ENCODE measurements around the gene DPY30.
"Not testable (repeated sequence)": the region's sequence is repeated elsewhere in the genome, so short reads cannot be mapped to it uniquely, and the experiment has no call there.

The DPY30 gene

DNA sequence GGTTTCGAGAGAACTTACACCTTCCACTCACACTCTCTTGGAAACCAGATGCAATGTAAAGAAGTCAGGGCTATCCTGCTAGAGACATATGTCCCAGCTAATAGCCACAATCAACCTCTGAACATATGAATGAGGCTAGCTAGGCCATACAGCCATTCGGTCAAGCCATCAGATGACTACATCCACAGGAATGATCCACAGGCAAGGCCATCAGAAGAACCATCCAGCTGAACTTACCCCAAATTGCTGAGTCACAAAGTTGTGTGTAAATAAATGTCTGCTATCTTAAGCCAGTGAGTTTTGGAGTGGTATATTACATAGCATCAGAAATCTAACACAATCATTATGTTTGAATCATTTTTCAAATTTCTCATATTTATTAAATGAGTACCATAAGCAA, 18.5 kb upstream of the DPY30 start:
- no peak overlapping the region for H3K27ac ChIP-seq (ENCODE audit: low read depth, low read length, poor library complexity, severe bottlenecking)
- no peak overlapping the region for H3K4me2 ChIP-seq (ENCODE audit: low read length)
- H3K79me2 ChIP-seq (ENCODE audit: insufficient read depth, low read length): no peaks in the 10 kb centered on the region
- H3K4me1 ChIP-seq (ENCODE audit: insufficient read depth, low read length, severe bottlenecking): peaks cover 9% of the 10 kb centered on the region
- H3K36me3 ChIP-seq (ENCODE audit: insufficient read depth, low read length): no peaks in the 10 kb centered on the region
- no peaks in the 10 kb centered on the region for H3K9me3 ChIP-seq (ENCODE audit: low read length)
- H3K9ac ChIP-seq (ENCODE audit: low read length): no peak overlapping the region
- TF ChIP-seq EZH2 (IDR thresholded peaks at IDR 0.05; ENCODE audit: borderline replicate concordance, low read length): no peak
- TF ChIP-seq, protein P1, sequence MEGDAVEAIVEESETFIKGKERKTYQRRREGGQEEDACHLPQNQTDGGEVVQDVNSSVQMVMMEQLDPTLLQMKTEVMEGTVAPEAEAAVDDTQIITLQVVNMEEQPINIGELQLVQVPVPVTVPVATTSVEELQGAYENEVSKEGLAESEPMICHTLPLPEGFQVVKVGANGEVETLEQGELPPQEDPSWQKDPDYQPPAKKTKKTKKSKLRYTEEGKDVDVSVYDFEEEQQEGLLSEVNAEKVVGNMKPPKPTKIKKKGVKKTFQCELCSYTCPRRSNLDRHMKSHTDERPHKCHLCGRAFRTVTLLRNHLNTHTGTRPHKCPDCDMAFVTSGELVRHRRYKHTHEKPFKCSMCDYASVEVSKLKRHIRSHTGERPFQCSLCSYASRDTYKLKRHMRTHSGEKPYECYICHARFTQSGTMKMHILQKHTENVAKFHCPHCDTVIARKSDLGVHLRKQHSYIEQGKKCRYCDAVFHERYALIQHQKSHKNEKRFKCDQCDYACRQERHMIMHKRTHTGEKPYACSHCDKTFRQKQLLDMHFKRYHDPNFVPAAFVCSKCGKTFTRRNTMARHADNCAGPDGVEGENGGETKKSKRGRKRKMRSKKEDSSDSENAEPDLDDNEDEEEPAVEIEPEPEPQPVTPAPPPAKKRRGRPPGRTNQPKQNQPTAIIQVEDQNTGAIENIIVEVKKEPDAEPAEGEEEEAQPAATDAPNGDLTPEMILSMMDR (IDR thresholded peaks at IDR 0.05; ENCODE audit: low read length): no peak
- no peak overlapping the region for H3K4me3 ChIP-seq (ENCODE audit: low read depth, low read length, poor library complexity, severe bottlenecking)
- H3K9me2 ChIP-seq (ENCODE audit: low read depth, low read length): no peaks in the 10 kb centered on the region
- H3K27me3 ChIP-seq (ENCODE audit: insufficient read depth, low read length): no peaks in the 10 kb centered on the region
- H4K20me1 ChIP-seq (ENCODE audit: insufficient read depth, low read length): no peaks in the 10 kb centered on the region
- no peaks in the 10 kb centered on the region for H3F3A ChIP-seq (ENCODE audit: insufficient read depth, low read length)
- no peak overlapping the region for H2AFZ ChIP-seq (ENCODE audit: low read length)

DNA sequence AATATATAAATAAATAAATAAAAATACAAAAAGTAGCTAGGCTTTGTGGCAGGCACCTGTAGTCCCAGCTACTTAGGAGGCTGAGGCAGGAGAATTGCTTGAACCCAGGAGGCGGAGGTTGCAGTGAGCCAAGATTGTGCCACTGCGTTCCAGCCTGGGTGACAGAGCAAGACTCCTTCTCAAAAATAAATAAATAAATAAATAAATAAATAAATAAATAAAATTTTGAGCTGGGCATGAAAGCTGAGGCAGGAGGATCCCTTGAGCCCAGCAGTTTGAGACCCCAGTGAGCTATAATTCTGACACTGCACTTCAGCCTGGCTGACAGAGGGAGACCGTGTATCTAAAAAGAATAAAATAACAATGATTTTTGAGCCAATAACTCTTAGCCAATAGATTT, 15.0 kb upstream of the DPY30 start:
- not testable (repeated sequence) for H3K9me3 ChIP-seq (ENCODE audit: low read length); H3K79me2 ChIP-seq (ENCODE audit: insufficient read depth, low read length); H3K4me1 ChIP-seq (ENCODE audit: insufficient read depth, low read length, severe bottlenecking); H3K4me2 ChIP-seq (ENCODE audit: low read length); H4K20me1 ChIP-seq (ENCODE audit: insufficient read depth, low read length); H3K27ac ChIP-seq (ENCODE audit: low read depth, low read length, poor library complexity, severe bottlenecking); H2AFZ ChIP-seq (ENCODE audit: low read length); H3F3A ChIP-seq (ENCODE audit: insufficient read depth, low read length); H3K9me2 ChIP-seq (ENCODE audit: low read depth, low read length); H3K9ac ChIP-seq (ENCODE audit: low read length); H3K27me3 ChIP-seq (ENCODE audit: insufficient read depth, low read length); H3K4me3 ChIP-seq (ENCODE audit: low read depth, low read length, poor library complexity, severe bottlenecking); H3K36me3 ChIP-seq (ENCODE audit: insufficient read depth, low read length)

DNA sequence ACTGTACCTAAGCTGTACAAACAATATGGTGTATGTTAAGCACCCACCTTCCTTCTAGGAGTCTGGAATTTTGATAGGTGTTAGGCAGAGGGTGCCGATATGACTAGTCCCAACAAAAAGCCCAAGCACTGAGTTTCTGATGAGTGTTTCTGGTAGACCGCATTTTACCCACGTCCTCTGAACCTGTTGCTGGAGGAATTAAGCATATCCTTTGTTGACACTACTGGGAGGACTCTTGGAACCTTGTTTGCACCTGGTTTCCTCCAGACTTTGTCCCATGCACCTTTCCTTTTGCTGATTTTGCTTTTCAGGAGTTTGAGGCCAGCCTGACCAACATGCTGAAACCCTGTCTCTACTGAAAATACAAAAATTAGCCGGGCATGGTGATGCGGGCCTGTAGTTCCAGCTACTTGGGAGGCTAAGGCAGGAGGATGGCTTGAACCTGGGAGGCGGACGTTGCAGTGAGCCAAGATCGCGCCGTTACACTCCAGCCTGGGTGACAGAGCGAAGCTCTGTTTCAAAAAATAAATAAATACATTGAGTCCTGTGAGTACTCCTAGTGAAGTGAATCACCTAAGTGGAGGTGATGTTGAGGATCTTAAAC, 12.3 kb upstream of the DPY30 start:
- Histone ChIP-seq H3K4me3 (ENCODE audit: low read depth, low read length, poor library complexity, severe bottlenecking) (no peak overlapping the region), H3K9me2 (ENCODE audit: low read depth, low read length) (no peaks in the 10 kb centered on the region), H4K20me1 (ENCODE audit: insufficient read depth, low read length) (no peaks in the 10 kb centered on the region), H3K36me3 (ENCODE audit: insufficient read depth, low read length) (no peaks in the 10 kb centered on the region), H3K79me2 (ENCODE audit: insufficient read depth, low read length) (no peaks in the 10 kb centered on the region), H3K4me1 (ENCODE audit: insufficient read depth, low read length, severe bottlenecking) (no peaks in the 10 kb centered on the region), H3K9ac (ENCODE audit: low read length) (no peak overlapping the region), H3K9me3 (ENCODE audit: low read length) (no peaks in the 10 kb centered on the region), H3K27me3 (ENCODE audit: insufficient read depth, low read length) (no peaks in the 10 kb centered on the region), H3K4me2 (ENCODE audit: low read length) (no peak overlapping the region), H3K27ac (ENCODE audit: low read depth, low read length, poor library complexity, severe bottlenecking) (no peak overlapping the region), H2AFZ (ENCODE audit: low read length) (no peak overlapping the region), H3F3A (ENCODE audit: insufficient read depth, low read length) (no peaks in the 10 kb centered on the region)
- TF ChIP-seq, protein P1 (IDR thresholded peaks at IDR 0.05; ENCODE audit: low read length): no peak

DNA sequence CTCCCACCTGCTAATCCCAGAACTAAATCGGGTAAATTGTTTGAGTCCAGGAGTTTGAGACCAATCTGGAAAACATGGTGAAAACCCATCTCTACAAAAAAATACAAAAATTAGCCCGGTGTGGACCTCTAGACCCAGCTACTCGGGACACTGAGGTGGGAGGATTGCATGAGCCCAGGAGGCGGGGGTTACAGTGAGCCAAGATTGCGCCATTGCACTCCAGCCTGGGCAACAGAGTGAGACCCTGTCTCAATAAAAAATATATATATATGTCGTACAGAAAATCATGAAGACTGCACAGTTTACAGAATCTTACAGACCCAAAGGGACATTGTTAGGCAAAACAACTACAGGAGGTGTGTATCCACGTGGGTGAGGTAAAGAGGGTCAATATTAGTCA, 4.0 kb upstream of the DPY30 start:
- H3K9me2 ChIP-seq (ENCODE audit: low read depth, low read length): no peaks in the 10 kb centered on the region
- H3K9ac ChIP-seq (ENCODE audit: low read length): no peak overlapping the region
- H3K27ac ChIP-seq (ENCODE audit: low read depth, low read length, poor library complexity, severe bottlenecking): no peak overlapping the region
- H3K4me3 ChIP-seq (ENCODE audit: low read depth, low read length, poor library complexity, severe bottlenecking): no peak overlapping the region
- H3K4me2 ChIP-seq (ENCODE audit: low read length): no peak overlapping the region
- H2AFZ ChIP-seq (ENCODE audit: low read length): no peak overlapping the region
- H3K4me1 ChIP-seq (ENCODE audit: insufficient read depth, low read length, severe bottlenecking): peaks cover 17% of the 10 kb centered on the region
- no peaks in the 10 kb centered on the region; the same call in none of the 2 replicates for H3F3A ChIP-seq (ENCODE audit: insufficient read depth, low read length)
- peaks cover 7% of the 10 kb centered on the region for H3K79me2 ChIP-seq (ENCODE audit: insufficient read depth, low read length)
- H3K9me3 ChIP-seq (ENCODE audit: low read length): no peaks in the 10 kb centered on the region
- no peak for TF ChIP-seq EZH2 (IDR thresholded peaks at IDR 0.05; ENCODE audit: borderline replicate concordance, low read length)
- TF ChIP-seq, protein P1 (IDR thresholded peaks at IDR 0.05; ENCODE audit: low read length): no peak
- no peaks in the 10 kb centered on the region for H3K27me3 ChIP-seq (ENCODE audit: insufficient read depth, low read length)
- no peaks in the 10 kb centered on the region for H4K20me1 ChIP-seq (ENCODE audit: insufficient read depth, low read length)
- H3K36me3 ChIP-seq (ENCODE audit: insufficient read depth, low read length): no peaks in the 10 kb centered on the region

DNA sequence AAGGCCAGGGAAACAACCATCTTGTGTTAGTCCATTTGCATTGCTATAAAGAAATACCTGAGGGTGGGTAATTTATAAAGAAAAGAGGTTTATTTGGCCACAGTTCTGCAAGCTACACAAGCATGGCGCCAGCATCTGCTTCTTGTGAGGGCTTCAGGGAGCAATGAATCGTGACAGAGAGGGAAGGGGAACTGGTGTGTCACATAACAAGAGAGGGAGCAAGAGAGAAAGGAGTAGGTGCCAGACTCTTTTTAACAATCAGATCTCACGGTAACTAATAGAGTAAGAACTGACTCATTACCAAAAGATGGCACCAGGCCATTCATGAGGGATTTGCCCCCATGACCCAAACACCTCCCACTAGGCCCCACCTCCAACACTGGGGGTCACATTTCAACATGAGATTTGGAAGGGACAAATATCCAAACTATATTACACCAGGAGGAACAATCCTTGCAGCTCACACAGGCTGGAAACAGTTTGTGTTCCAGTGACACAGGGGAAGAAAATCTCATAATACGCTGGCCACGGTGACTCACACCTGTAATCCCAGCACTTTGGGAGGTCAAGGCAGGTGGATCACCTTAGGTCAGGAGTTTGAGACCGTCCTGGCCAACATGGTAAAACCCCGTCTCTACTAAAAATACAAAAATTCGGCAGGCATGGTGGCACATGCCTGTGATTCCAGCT, 5.3 kb downstream of the DPY30 start:
- not testable (repeated sequence) for H3K4me3 ChIP-seq (ENCODE audit: low read depth, low read length, poor library complexity, severe bottlenecking); H3K4me2 ChIP-seq (ENCODE audit: low read length); H3K9me3 ChIP-seq (ENCODE audit: low read length); H4K20me1 ChIP-seq (ENCODE audit: insufficient read depth, low read length); H3K9me2 ChIP-seq (ENCODE audit: low read depth, low read length); H3K27me3 ChIP-seq (ENCODE audit: insufficient read depth, low read length); H3K9ac ChIP-seq (ENCODE audit: low read length); H3F3A ChIP-seq (ENCODE audit: insufficient read depth, low read length); H2AFZ ChIP-seq (ENCODE audit: low read length)
- H3K27ac ChIP-seq (ENCODE audit: low read depth, low read length, poor library complexity, severe bottlenecking): peak overlapping the region; percentile 39
- peaks cover 11% of the 10 kb centered on the region for H3K79me2 ChIP-seq (ENCODE audit: insufficient read depth, low read length)
- H3K36me3 ChIP-seq (ENCODE audit: insufficient read depth, low read length): peaks cover 23% of the 10 kb centered on the region
- H3K4me1 ChIP-seq (ENCODE audit: insufficient read depth, low read length, severe bottlenecking): peaks cover 13% of the 10 kb centered on the region
